ENCODE results near the gene ADGRL4. TPM values are rescaled to one million over a fixed set of nuclear protein-coding genes. Genes with fewer than 3 reads are reported as not detected.

The ADGRL4 gene
- total and polyA plus RNA-seq, 9 of the 15 experiments (the other 6 are each of a cell fraction or from before 2014, with no cell fraction given) = not detected

DNA sequence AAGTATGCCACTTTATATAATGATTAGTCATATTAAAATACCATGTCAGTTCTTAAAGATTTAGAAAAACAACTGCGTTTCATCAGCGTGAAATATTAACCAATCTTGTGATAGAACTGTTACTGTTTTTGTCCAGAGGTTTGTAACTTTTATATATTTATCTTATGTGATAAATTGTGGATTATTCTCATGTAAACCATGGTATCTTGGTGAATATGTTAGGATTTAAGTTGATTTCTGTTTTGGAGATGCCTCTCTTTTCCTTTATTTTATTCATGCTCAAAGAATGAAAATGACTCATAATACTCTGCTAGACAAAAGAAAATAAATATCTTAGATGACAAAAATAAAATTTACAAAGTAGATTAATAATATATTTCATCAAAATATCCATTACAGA lies 88.4 kb downstream of the ADGRL4 start:
- TF ChIP-seq, protein P1, sequence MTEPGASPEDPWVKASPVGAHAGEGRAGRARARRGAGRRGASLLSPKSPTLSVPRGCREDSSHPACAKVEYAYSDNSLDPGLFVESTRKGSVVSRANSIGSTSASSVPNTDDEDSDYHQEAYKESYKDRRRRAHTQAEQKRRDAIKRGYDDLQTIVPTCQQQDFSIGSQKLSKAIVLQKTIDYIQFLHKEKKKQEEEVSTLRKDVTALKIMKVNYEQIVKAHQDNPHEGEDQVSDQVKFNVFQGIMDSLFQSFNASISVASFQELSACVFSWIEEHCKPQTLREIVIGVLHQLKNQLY (CRISPR knock-in tag; conservative IDR thresholded peaks at IDR 0.05) = no peak
- TF ChIP-seq, protein P2, sequence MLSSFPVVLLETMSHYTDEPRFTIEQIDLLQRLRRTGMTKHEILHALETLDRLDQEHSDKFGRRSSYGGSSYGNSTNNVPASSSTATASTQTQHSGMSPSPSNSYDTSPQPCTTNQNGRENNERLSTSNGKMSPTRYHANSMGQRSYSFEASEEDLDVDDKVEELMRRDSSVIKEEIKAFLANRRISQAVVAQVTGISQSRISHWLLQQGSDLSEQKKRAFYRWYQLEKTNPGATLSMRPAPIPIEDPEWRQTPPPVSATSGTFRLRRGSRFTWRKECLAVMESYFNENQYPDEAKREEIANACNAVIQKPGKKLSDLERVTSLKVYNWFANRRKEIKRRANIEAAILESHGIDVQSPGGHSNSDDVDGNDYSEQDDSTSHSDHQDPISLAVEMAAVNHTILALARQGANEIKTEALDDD (IDR thresholded peaks at IDR 0.05) = no peak
- TF ChIP-seq SREBF2 (CRISPR knock-in tag; IDR thresholded peaks at IDR 0.05) (no peak), CBX5 (IDR thresholded peaks at IDR 0.05; ENCODE audit: borderline replicate concordance, low read depth) (no peak), HNRNPLL (IDR thresholded peaks at IDR 0.05; ENCODE audit: low read depth, low read length, poor library complexity, severe bottlenecking) (no peak), CSDE1 (IDR thresholded peaks at IDR 0.05) (no peak), ZNF644 (tag; IDR thresholded peaks at IDR 0.05; ENCODE audit: low read depth) (no peak)
- TF ChIP-seq, protein P3, sequence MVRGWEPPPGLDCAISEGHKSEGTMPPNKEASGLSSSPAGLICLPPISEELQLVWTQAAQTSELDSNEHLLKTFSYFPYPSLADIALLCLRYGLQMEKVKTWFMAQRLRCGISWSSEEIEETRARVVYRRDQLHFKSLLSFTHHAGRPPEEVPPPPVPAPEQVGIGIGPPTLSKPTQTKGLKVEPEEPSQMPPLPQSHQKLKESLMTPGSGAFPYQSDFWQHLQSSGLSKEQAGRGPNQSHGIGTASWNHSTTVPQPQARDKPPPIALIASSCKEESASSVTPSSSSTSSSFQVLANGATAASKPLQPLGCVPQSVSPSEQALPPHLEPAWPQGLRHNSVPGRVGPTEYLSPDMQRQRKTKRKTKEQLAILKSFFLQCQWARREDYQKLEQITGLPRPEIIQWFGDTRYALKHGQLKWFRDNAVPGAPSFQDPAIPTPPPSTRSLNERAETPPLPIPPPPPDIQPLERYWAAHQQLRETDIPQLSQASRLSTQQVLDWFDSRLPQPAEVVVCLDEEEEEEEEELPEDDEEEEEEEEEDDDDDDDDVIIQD (CRISPR knock-in tag; IDR thresholded peaks at IDR 0.05) = no peak
- TF ChIP-seq, protein P4, sequence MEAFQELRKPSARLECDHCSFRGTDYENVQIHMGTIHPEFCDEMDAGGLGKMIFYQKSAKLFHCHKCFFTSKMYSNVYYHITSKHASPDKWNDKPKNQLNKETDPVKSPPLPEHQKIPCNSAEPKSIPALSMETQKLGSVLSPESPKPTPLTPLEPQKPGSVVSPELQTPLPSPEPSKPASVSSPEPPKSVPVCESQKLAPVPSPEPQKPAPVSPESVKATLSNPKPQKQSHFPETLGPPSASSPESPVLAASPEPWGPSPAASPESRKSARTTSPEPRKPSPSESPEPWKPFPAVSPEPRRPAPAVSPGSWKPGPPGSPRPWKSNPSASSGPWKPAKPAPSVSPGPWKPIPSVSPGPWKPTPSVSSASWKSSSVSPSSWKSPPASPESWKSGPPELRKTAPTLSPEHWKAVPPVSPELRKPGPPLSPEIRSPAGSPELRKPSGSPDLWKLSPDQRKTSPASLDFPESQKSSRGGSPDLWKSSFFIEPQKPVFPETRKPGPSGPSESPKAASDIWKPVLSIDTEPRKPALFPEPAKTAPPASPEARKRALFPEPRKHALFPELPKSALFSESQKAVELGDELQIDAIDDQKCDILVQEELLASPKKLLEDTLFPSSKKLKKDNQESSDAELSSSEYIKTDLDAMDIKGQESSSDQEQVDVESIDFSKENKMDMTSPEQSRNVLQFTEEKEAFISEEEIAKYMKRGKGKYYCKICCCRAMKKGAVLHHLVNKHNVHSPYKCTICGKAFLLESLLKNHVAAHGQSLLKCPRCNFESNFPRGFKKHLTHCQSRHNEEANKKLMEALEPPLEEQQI (IDR thresholded peaks at IDR 0.05) = no peak
- Histone ChIP-seq H3K36me3 (ENCODE audit: control insufficient read depth, insufficient read depth, low read length) (no peaks in the 10 kb centered on the region), H4K20me1 (replicated peaks; ENCODE audit: control insufficient read depth, insufficient read depth, low read length) (no peaks in the 10 kb centered on the region), H3K4me3 (no peak overlapping the region), H2AFZ (ENCODE audit: low read depth, low read length) (no peak overlapping the region), H3K79me2 (ENCODE audit: control insufficient read depth, insufficient read depth, low read length) (no peaks in the 10 kb centered on the region), H3K9me1 (ENCODE audit: control insufficient read depth, insufficient read depth, low read length) (no peaks in the 10 kb centered on the region), H3K27me3 (ENCODE audit: control insufficient read depth in 2 of 2, insufficient read depth in 2 of 2, low read length in 2 of 2) (no peaks in the 10 kb centered on the region), H3K9me3 (replicated peaks; ENCODE audit: control insufficient read depth, insufficient read depth, low read depth, low read length) (peaks cover 8% of the 10 kb centered on the region; the same call in 1 of the 2 replicates), H3K4me2 (ENCODE audit: insufficient read depth, low read length) (no peak overlapping the region), H3K9ac (ENCODE audit: insufficient read depth in 1 of 2, low read depth in 2 of 2, low read length in 2 of 2) (no peak overlapping the region), H3K27ac (ENCODE audit: extremely low read depth, low read depth, low read length) (no peak overlapping the region), H3K4me1 (replicated peaks in 1 of 2; ENCODE audit: control insufficient read depth in 2 of 2, insufficient read depth in 2 of 2, low read length in 2 of 2) (no peaks in the 10 kb centered on the region)
- intact Hi-C loops (cut with micrococcal nuclease) (no loop called here), in situ Hi-C loops (cut with MboI) (no loop called here)
- WGBS (ENCODE audit: insufficient coverage, low coverage, missing lambda C conversion rate) = 7% methylated on average over 2 of the region's 2 CpGs
- FAIRE-seq (no peak), DNase-seq (ENCODE audit: extremely low read depth in 1 of 4, low spot score in 3 of 4) (no peak), ATAC-seq (no peak)
- ChIA-PET POLR2A (no interaction called here), CTCF (ENCODE audit: low intra/inter-chr PET ratio) (no interaction called here)
- BruUV-seq (replicated peaks) = no TSS peak
